Hematopoietic multipotent progenitor cell (in vitro differentiated cells): ENCODE measurements around the gene TCTN2. TPM values are rescaled to one million over a fixed set of nuclear protein-coding genes. Genes with fewer than 3 reads are reported as not detected.

ENCODE experiments used
- DNase-seq, 3 donors: peaks; one replicate each; pipeline ENCODE4 v3.0.0-alpha.2; 2011 to 2015; ENCODE audit warnings: low read depth in 2 of 3, low spot score in 2 of 3
- total RNA-seq: library from RNA; depleted of rRNA; stranded (reverse); fragments of >200 nt; gene quantifications from one replicate; pipeline ENCODE4 v1.2.3, GENCODE V29; 2012

The TCTN2 gene
- total RNA-seq, 1 donor = 21.0 TPM

DNA sequence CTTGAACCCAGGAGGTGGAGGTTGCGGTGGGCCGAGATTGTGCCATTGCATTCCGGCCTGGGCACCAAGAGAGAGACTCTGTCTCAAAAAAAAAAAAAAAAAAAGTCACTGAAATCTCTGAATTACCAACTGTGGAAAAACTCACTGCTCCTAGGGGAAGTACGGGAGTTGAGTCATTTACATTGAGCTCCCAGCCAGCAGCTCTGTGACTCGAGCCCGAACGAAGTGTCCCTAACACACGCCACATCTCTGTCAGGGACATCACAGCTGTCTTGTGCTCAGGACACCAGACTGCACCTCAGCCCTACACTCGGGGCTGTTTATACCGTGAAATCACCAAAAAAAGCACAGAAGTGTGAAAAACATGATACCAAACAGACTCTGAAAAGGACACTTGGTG, 62.3 kb downstream of the TCTN2 start:
- no peak for DNase-seq

DNA sequence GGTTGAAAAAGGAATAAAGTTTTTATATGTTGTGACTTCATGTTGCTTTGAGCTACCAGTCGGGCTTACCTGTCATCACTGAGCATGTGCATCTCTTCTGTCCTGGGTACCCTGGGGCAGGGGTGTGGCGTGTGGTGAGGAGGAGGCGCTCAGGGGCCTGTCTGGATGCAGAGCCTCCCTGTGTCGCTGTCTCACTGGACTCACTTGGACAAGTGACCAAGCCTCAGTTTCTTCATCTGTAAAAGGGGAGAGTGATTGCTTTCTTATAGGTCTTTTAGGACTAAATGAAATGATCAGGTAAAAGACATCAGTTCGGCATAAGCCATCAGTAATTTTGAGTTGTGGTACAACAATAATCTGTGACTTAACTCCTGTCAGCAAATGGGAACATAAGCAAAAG, 63.4 kb downstream of the TCTN2 start:
- DNase-seq = no peak

DNA sequence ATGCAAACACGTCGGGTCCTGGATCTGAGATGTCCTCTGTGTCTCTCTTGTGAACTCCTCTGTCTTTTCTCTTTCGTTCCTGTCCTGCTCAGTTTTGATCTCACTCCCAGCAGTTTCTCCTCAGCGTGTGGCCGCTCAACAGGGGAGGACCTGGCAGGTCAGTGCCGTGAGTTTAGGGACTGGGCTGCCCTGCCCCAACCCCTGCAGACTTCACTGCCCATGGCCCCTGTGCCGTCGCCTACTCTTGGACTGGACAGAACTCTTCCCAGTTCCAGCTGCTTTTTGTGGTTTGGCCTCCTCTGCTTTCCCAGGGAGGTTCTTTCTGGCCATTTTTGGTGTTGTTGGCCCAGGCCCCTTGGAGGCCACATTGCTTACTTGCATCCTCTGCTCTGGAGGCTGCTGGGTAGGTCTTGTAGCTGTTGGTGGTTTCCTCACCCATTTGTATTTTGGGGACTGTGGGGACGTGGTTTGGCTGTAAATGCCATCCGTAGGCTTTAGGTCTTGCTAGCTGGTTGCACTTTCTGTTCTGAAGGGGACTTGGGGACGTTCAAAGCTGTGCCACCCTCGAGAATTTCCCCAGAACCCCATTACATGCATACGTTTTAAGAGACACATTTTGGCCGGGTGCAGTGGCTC, 71.1 kb downstream of the TCTN2 start:
- DNase-seq = peak in 1 of 3 donors; percentile 28

DNA sequence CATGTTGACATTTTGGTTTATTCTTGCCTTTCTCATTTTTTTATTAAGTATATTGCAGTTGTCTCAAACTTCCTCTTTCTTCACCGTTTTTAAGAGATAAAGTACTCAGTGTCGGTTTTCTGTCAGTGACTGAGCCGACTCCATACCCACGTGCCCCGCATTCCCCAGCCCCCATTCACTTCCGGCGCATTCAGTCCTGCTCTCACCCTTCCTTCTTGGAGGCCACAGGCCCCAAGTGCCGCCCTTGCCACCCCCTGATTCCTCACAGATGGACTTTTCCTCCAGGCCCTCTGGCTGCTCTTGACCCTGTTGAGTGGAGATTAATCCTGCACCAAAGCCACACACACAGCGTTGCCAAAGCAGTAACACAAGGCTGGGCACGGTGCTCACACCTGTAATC, 72.1 kb downstream of the TCTN2 start:
- DNase-seq = peak in 2 of 3 donors; percentile 87 to 96

DNA sequence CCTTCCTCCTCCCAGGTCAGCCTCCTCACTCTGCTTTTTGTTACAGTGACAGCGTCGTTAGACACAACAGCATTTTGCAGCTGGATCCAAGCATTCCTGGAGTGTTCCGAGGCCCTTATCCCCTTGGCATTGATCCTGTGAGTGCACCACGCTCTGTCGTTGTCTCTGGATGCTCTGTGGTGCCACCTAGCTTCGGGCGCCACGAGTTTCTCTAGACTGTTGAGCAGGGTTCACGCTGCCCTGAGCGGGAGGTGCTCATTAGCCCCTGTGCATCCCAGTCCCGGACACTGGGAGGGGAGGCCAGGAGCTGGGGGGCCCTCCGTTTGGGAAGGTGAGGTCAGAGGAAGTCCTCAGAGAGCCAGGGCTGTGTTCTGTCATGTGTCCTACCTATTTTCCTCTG, 73.9 kb downstream of the TCTN2 start:
- DNase-seq = peak in 1 of 3 donors; percentile 43

DNA sequence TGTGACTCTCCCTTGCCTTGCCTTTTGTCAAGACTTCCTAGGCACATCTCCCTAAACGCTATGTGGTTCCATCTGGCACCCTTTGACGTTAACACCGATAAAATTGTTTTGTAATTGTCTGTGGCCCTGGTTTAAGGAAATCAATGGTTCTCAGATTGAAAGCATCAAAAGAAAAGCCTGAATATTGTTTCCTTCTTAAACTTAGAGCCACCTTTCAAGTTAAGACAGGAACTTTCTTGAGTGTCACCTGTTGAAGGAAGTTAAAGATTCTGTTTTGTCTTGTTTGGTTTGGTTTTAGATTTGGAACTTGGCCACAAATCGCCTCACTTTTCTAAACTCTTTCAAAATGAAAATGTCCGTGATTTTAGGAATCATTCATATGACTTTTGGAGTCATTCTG, 76.4 kb downstream of the TCTN2 start:
- no peak for DNase-seq

DNA sequence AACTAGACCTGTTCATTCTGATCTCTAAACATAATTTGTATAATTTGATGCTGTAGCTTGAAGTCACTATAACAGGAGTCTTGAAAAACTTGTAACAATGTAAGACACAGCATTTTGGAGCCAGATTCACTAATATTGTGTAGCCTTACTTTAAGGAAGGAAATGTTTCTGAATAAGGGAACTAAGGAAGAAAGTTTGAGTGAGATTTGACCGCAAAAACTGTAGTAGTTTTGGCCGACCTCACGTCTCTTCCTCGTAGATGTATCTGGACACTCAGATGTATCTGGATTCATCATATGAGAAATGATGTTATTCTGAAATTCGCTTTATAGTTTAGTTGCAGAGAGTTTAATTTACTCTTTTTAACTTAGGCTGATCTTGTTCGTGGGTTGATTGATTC, 77.2 kb downstream of the TCTN2 start:
- peak in 1 of 3 donors; percentile 60 for DNase-seq

DNA sequence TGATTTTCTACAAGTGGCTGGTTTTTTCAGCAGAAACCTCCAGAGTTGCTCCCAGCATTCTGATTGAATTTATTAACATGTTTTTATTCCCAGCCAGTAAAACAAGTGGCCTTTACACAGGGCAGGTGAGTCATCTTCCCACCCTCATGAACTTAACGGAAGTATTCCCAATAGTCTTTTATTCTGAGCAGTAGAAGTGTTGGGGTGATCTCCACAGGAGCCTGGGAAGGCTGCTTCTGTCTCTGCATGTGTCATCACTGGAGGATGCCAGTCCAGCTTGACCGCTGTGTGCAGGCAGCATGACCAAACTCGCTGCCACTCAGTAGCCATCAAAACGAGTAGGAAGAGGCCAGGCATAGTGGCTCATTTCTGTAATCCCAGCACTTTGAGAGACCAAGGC, 77.7 kb downstream of the TCTN2 start:
- no peak for DNase-seq

DNA sequence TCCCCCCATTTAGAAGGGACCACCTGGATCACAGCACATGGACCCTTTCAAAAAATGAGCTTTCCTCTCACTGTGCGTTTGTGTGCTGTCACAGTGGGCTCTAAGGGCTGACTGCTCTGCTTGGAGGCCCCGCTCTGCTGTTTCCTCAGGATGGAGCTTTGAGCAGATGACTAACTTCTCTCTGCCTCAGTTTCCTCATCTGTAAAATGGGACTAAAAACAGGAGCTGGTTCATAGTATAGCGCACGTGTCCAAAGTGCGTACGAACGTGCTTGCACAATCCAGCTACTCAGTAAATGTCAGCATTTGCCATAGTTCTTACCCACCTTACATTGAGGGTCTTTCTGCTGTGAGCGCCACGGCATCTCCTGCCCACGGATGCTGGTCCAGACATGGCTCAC, 78.4 kb downstream of the TCTN2 start:
- DNase-seq = no peak

DNA sequence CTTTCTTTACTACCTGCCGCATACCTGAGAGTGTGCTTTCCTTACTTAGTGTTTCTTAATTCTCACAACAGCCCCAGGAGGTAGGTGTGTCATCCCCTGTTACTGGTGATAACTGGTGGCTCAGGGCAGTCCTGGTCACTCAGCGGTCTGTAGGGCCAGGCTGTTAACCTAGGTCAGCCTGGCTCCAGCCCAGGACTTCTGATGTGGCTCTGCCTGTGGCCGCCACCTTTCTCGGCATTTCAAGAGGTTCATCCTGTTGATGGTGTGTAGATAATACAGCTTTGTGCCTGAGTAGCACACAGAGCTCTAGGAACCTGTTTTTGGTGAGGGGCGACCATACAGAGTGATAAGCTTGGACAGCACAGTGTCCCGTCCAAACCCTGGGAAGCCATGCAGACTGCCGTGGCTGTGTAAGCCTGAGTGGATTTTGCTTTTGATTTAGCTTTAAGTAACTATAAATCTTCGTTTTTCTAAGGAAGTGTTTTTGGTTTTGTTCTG, 79.3 kb downstream of the TCTN2 start:
- no peak for DNase-seq

DNA sequence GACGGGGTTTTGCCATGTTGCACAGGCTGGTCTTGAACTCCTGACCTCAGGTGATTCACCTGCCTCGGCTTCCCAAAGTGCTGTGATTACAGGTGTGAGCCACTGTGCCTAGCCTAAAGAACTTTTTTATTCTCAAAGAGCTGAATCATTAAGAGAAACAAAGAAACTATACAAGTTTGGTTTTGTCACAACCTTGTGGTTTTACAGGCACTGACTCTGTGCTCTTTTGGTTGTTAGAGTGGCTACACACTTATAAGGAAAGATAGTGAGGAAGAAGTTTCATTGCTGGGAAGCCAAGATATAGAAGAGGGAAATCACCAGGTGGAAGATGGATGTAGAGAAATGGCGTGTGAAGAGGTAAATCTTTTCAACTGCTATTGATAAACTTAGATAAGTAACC, 81.1 kb downstream of the TCTN2 start:
- no peak for DNase-seq

DNA sequence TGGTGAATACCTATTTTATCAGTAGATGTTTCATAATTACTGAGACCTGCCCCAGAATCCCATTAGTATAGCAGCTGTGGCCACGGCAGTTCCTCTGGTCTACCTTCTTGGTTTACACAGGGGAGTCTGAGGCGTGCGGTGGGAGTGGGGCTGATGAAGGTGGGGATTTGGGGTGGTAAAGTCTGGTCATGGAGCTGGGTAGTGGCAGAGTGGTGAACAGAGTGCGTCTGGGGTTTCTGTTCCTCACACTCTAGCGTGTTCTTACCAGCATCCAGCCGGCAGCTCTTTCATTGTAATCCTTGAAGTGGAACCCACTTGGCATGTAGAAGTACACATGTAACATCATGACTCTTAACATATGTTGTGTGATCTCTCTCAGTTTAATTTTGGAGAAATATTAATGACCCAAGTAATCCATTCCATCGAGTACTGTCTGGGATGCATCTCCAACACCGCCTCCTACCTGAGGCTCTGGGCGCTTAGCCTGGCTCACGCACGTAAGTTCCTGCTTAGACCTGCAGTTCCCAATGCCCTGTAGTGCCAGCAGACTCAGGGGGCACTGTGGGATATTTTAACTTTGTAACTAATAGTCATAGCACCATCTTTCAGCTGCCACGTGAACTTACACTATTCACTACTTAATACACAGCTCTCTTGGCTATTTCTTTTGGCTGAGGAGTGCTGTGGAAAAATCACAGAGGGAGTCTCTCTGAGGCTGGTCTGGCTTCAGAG, 83.3 kb downstream of the TCTN2 start:
- peak in 2 of 3 donors; percentile 39 to 57 for DNase-seq

DNA sequence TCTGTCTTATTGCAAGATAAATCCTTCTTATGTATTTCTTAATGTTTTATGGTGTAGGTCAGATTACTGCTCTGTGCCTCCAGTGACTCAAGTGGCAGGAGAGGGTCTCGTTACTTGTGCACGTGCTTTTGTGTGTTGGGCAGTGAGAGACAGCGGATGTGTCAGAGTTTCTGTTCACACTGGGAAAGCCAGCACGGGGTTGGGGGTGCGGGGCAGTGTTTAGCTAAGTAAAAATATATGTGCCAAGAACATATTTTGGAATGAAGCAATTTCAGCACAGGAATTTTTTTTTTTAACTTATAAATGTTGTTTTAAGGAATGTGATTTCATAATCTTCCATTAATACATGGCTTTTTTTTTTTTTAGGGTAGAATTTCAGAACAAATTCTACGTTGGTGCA, 86.6 kb downstream of the TCTN2 start:
- DNase-seq = no peak

Other genes starting within 250 kb of the TCTN2 start
- 9.4 TPM for gene RILPL2, start 234.4 kb upstream of the TCTN2 start, total RNA-seq
- 27.7 TPM for gene SNRNP35, start 213.0 kb upstream of the TCTN2 start, total RNA-seq
- 1.1 TPM for gene RILPL1, start 137.4 kb upstream of the TCTN2 start, total RNA-seq
- 85.1 TPM for gene TMED2, start 86.6 kb upstream of the TCTN2 start, total RNA-seq
- gene DDX55, start 69.0 kb upstream of the TCTN2 start, total RNA-seq = 15.6 TPM
- 30.4 TPM for gene EIF2B1, start 37.4 kb upstream of the TCTN2 start, total RNA-seq
- gene GTF2H3, start 37.3 kb upstream of the TCTN2 start, total RNA-seq = 21.0 TPM
- 148 TPM for gene ATP6V0A2, start 41.2 kb downstream of the TCTN2 start, total RNA-seq
- gene DNAH10, start 91.2 kb downstream of the TCTN2 start, total RNA-seq = 1.3 TPM